NB4 (cell line): ENCODE results near the gene HADHA.

Experiments
- MYC ChIP-seq: IDR thresholded peaks from 2 replicates; pipeline ENCODE4 v1.6.1; 2011; ENCODE audit warnings: low read depth, low read length
- POLR2A ChIP-seq: IDR thresholded peaks from 2 replicates; pipeline ENCODE4 v1.6.1; 2011; ENCODE audit warnings: mild to moderate bottlenecking; ENCODE audit not compliant: insufficient read length; ENCODE audit errors: extremely low read depth
- TF ChIP-seq, protein P1 (sequence below): IDR thresholded peaks from 2 replicates; pipeline ENCODE4 v1.6.1; 2011; ENCODE audit warnings: low read depth, low read length
- TF ChIP-seq, protein P2 (sequence below): IDR thresholded peaks from one replicate; pipeline ENCODE4 v1.5.1; 2012; ENCODE audit warnings: low read depth, low read length

DNA sequence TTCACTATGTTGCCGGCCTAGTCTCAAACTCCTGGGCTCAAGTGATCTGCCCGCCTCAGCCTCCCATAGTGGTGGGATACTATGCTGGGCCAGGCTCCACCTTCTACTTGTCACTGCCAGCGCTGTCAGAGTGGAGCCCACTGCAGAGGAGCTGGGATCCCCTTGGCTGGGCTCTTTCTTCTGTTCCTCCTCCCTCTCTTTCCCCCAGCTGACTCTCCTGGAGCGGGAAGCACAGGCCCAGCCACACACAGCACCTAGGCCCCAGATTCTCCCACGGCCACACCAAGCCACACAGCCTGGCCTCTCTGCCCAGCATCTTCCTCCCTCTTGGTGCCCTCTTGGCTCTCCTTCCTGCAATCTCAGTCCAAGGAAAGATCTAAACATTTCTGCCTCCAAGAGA lies 75.2 kb downstream of the HADHA start:
- TF ChIP-seq, protein P1, sequence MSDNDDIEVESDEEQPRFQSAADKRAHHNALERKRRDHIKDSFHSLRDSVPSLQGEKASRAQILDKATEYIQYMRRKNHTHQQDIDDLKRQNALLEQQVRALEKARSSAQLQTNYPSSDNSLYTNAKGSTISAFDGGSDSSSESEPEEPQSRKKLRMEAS, result no peak
- TF ChIP-seq, protein P2, sequence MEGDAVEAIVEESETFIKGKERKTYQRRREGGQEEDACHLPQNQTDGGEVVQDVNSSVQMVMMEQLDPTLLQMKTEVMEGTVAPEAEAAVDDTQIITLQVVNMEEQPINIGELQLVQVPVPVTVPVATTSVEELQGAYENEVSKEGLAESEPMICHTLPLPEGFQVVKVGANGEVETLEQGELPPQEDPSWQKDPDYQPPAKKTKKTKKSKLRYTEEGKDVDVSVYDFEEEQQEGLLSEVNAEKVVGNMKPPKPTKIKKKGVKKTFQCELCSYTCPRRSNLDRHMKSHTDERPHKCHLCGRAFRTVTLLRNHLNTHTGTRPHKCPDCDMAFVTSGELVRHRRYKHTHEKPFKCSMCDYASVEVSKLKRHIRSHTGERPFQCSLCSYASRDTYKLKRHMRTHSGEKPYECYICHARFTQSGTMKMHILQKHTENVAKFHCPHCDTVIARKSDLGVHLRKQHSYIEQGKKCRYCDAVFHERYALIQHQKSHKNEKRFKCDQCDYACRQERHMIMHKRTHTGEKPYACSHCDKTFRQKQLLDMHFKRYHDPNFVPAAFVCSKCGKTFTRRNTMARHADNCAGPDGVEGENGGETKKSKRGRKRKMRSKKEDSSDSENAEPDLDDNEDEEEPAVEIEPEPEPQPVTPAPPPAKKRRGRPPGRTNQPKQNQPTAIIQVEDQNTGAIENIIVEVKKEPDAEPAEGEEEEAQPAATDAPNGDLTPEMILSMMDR, result no peak
- TF ChIP-seq POLR2A (no peak), MYC (no peak)
